ENCODE measurements around the gene SEMA5A.

The SEMA5A gene

DNA sequence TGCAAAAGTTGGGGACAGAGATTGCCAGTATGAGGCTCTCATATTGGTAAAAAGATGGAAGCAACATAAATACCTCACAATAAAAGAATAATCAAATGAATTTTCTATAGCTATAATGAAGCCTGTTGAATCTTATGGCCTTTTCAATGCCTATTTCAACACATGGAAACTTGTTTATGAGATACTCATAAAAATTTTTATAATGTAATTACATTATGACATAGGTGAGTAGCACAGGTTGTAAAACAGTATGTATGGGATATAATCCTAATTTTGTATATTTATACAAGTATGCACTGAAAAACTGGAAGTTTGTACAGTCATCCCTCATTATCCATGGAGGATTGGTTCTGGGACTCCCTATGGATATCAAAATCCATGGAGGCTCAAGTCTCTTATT lies 21.2 kb upstream of the SEMA5A start:
- TF ChIP-seq POLR2AphosphoS5 (IDR thresholded peaks at IDR 0.05; ENCODE audit: low read depth, low read length) (no peak), SIN3A (IDR thresholded peaks at IDR 0.05; ENCODE audit: borderline replicate concordance, insufficient read depth, low read length) (no peak), FOXP2 (optimal IDR thresholded peaks at IDR 0.05; ENCODE audit: borderline replicate concordance, extremely low read depth, extremely low read length, insufficient read depth) (no peak), TAF1 (IDR thresholded peaks at IDR 0.05; ENCODE audit: borderline replicate concordance, insufficient read depth, low read length) (no peak), REST (IDR thresholded peaks at IDR 0.05; ENCODE audit: insufficient read depth in 1 of 2, low read depth in 2 of 2, low read length in 2 of 2) (no peak)

GRCh38 chr5:9564752-9565151 lies 18.9 kb upstream of the SEMA5A start:
- TF ChIP-seq REST (IDR thresholded peaks at IDR 0.05; ENCODE audit: insufficient read depth in 1 of 2, low read depth in 2 of 2, low read length in 2 of 2) (no peak), TAF1 (IDR thresholded peaks at IDR 0.05; ENCODE audit: borderline replicate concordance, insufficient read depth, low read length) (no peak), POLR2AphosphoS5 (IDR thresholded peaks at IDR 0.05; ENCODE audit: low read depth, low read length) (no peak), SIN3A (IDR thresholded peaks at IDR 0.05; ENCODE audit: borderline replicate concordance, insufficient read depth, low read length) (no peak)

GRCh38 chr5:9562141-9562540 lies 16.3 kb upstream of the SEMA5A start:
- TF ChIP-seq REST (IDR thresholded peaks at IDR 0.05; ENCODE audit: insufficient read depth in 1 of 2, low read depth in 2 of 2, low read length in 2 of 2) (no peak), TAF1 (IDR thresholded peaks at IDR 0.05; ENCODE audit: borderline replicate concordance, insufficient read depth, low read length) (no peak), FOXP2 (optimal IDR thresholded peaks at IDR 0.05; ENCODE audit: borderline replicate concordance, extremely low read depth, extremely low read length, insufficient read depth) (no peak), POLR2AphosphoS5 (IDR thresholded peaks at IDR 0.05; ENCODE audit: low read depth, low read length) (no peak), SIN3A (IDR thresholded peaks at IDR 0.05; ENCODE audit: borderline replicate concordance, insufficient read depth, low read length) (no peak)

DNA sequence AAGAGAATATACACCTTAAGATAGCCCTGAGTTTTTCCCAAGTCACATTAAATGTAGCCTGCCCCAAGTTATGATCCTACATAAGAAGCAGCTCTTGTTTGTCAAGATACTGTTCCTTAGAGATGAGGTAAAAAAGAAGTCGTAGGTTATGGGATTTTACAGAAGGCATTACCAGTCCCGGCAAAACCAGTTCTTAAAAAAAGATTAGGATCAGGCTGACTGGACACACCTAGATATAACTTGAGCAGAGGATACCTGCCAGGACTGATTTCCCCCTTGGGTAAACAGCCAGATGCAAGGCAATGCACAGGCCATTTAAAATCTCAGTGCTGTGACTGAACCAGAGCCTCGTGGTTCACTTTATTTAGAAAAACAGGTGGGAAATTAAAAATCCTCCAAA lies 14.1 kb upstream of the SEMA5A start:
- no peak for TF ChIP-seq POLR2AphosphoS5 (IDR thresholded peaks at IDR 0.05; ENCODE audit: low read depth, low read length)
- TF ChIP-seq REST (IDR thresholded peaks at IDR 0.05; ENCODE audit: insufficient read depth in 1 of 2, low read depth in 2 of 2, low read length in 2 of 2): no peak
- TF ChIP-seq TAF1 (IDR thresholded peaks at IDR 0.05; ENCODE audit: borderline replicate concordance, insufficient read depth, low read length): no peak
- TF ChIP-seq SIN3A (IDR thresholded peaks at IDR 0.05; ENCODE audit: borderline replicate concordance, insufficient read depth, low read length): no peak
- TF ChIP-seq FOXP2 (optimal IDR thresholded peaks at IDR 0.05; ENCODE audit: borderline replicate concordance, extremely low read depth, extremely low read length, insufficient read depth): no peak

GRCh38 chr5:9558319-9558965 lies 12.6 kb upstream of the SEMA5A start:
- TF ChIP-seq FOXP2 (optimal IDR thresholded peaks at IDR 0.05; ENCODE audit: borderline replicate concordance, extremely low read depth, extremely low read length, insufficient read depth) (no peak), TAF1 (IDR thresholded peaks at IDR 0.05; ENCODE audit: borderline replicate concordance, insufficient read depth, low read length) (no peak), REST (IDR thresholded peaks at IDR 0.05; ENCODE audit: insufficient read depth in 1 of 2, low read depth in 2 of 2, low read length in 2 of 2) (no peak), POLR2AphosphoS5 (IDR thresholded peaks at IDR 0.05; ENCODE audit: low read depth, low read length) (no peak), SIN3A (IDR thresholded peaks at IDR 0.05; ENCODE audit: borderline replicate concordance, insufficient read depth, low read length) (no peak)
